ENCODE results near the gene RAB30.

RAB30 gene

GRCh38 chr11:83041126-83041525 lies 30.6 kb downstream of the RAB30 start:
- no peak for DNase-seq (ENCODE audit: low read depth in 1 of 2, low spot score in 1 of 2)

GRCh38 chr11:83039566-83039965 lies 32.1 kb downstream of the RAB30 start:
- no peak for DNase-seq (ENCODE audit: low read depth in 1 of 2, low spot score in 1 of 2)

DNA sequence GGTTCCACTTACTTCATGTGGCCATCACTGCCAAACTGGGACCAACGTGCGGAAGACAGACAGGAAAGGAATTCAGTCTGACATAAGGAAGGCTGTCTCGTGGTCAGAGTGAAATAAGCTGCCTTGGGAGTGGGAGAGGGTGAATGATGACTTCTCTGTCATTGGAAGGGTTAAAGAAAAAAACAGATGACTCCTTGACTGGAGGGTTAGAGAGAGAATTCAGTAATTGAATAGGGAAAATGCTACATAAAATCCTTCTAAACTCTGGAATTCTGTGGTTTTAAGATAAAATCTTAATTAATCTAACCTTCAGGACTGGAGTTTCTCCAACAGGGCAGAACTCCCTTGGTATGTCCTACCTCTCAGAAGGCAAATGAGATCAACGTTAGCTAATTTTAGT lies 33.8 kb downstream of the RAB30 start:
- DNase-seq (ENCODE audit: low read depth in 1 of 2, low spot score in 1 of 2), result no peak

DNA sequence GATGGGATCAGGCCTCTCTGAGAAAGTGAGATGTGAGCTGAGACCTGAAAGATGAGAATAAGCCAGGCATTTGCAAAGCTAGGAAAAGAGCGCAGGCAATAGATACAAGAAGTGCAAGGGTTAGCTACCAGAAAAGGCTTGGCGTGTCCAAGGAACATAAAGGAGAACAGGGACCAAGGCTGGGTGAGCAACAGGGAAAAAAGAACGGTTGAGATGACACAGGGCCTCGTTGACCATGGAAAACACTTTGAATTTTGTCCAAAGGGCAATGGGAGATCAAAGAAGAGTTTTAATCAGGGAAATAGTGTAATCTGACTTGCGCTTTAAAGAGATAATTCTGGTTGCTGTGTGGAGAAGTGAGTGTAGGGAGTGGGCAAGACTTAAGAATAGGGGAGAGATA lies 35.0 kb downstream of the RAB30 start:
- DNase-seq (ENCODE audit: low read depth in 1 of 2, low spot score in 1 of 2), result no peak

GRCh38 chr11:83035070-83035854 lies 36.4 kb downstream of the RAB30 start:
- no peak for DNase-seq (ENCODE audit: low read depth in 1 of 2, low spot score in 1 of 2)

DNA sequence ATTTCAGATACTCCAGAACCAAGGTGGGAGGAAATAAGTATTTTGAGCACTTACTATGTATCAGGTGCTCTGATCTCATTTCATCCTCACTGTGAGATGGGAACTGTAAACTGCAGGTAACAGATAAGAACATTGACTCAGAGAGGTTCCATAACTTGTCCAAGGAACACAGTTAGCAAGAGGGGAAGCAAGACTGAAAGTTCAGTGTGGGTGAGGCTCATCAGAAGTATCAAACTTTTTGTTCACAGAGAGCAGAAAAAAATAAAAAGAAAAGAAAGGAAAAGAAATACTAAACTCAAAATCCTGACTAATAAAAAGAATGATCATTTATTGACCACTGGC lies 37.1 kb downstream of the RAB30 start:
- DNase-seq (ENCODE audit: low read depth in 1 of 2, low spot score in 1 of 2), result no peak

DNA sequence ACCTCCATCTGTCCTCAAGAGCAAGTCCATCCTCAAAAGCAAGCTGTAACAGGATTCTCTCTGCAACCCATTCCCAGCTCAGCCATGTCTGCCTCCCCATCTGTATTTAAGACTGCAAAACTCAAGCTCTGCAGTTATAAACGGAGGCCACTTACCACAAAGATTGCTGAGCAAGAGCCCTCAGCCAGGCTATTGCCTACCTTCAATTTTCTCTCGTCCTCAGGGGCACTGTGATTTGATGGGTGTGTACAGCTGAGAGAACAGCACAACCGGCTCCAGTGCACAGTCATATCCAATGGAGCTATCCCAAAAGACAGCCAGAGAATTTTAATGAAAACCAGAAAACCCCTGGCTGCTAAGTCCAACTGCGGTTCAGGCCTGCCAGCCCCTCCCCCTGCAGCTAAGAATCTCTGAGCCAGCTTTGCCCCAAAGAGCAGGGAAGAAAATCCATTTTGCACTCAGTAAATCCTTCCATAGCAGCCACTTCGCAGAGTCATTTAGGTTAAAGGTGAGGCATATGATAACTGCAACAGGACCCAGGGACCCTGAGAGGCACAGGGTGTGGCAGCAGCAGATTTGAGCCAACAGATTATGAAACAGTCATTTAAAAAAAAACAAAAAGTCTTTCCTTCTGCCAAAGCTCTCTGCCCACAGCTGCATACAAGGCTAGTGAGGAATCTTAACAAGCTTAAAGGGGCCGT lies 37.6 kb downstream of the RAB30 start:
- DNase-seq (ENCODE audit: low read depth in 1 of 2, low spot score in 1 of 2), result no peak

GRCh38 chr11:83033371-83033770 lies 38.3 kb downstream of the RAB30 start:
- no peak for DNase-seq (ENCODE audit: low read depth in 1 of 2, low spot score in 1 of 2)

DNA sequence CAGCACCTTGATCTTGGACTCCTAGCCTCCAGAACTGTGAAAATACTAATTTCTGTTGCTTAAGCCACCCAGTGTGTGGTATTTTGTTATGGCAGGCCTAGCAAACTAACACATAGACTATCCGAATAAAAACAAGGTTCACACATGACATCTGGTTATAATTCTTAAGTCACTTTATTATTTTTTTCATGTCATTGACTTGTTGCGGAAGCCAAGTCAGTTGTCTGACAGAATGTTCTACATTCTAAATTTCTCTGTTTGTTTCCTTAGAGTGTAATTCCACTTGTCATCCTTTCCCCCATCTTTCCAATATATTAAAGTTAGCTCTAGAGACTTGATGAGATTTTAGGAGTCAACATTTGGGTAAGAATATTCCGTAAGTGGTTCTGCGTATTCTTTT lies 40.6 kb downstream of the RAB30 start:
- no peak for DNase-seq (ENCODE audit: low read depth in 1 of 2, low spot score in 1 of 2)

- DNase-seq (ENCODE audit: low read depth in 1 of 2, low spot score in 1 of 2), result no peak
Observed at GRCh38 chr11:83027794-83028193, 43.9 kb downstream of the RAB30 start.

DNA sequence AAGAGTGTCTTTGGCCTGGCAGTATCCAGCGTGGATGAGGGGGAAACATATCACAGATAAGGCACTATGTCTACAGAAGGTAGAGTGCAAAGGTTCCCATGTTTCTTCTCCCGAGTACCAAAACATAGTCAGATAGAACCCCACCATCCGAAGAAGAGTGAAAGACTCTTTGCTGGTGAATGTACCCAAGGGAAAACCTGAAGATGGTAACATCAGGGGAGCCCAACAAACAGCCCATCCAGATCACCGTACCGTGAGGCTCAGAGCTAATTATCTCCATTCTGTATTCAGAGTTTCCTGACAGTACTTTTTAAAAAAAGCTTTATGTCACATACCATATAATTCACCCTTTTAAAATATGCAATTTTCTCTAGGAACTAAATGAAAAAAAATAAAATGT lies 44.4 kb downstream of the RAB30 start:
- no peak for DNase-seq (ENCODE audit: low read depth in 1 of 2, low spot score in 1 of 2)

DNA sequence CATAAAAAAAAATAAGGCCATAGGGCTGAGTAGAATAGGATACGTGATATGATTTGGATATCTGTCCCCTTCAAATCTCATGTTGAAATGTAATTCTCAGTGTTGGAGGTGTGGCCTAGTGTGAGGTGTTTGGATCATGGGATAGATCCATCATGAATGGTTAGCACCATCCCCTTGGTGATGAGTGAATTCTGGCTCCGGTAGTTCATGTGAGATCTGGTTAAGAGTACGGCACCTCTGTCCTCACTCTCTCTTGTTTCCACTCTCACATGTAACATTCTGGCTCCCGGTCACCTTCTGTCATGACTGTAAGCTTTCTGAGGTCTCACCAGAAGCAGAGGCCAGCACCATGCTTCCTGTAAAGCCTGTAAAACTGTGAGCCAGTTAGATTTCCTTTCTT lies 45.5 kb downstream of the RAB30 start:
- DNase-seq (ENCODE audit: low read depth in 1 of 2, low spot score in 1 of 2), result no peak

GRCh38 chr11:83025267-83025704 lies 46.4 kb downstream of the RAB30 start:
- DNase-seq (ENCODE audit: low read depth in 1 of 2, low spot score in 1 of 2), result no peak

DNA sequence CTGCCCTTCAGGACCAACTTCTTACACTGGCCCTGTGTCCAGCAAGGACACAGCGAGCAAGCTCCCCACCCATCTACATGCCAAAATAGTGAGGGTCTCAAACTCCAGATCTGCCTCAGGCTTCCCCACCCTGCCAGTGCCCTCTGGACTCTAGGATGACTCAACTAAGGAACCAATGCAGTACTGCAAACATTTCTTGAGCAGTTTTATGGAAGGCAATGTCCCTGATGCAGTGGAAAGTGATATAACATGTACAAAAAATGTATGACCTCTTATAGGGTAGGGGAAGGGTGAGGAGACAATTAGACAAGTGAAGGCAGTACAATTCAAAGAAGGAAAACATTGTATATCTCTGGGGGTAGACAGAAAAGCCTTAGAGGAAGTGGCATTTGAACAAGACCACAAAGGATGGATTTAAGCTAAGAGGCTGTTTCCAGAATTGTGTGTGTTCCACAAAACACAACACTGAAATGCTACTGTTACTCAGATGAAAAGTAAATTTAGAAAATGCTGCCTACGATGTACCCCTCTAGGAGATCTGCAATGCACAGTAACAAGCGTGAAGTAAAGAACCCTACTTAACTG lies 47.3 kb downstream of the RAB30 start:
- no peak for DNase-seq (ENCODE audit: low read depth in 1 of 2, low spot score in 1 of 2)

- no peak for DNase-seq (ENCODE audit: low read depth in 1 of 2, low spot score in 1 of 2)
Observed at GRCh38 chr11:83023410-83023809, 48.3 kb downstream of the RAB30 start.

DNA sequence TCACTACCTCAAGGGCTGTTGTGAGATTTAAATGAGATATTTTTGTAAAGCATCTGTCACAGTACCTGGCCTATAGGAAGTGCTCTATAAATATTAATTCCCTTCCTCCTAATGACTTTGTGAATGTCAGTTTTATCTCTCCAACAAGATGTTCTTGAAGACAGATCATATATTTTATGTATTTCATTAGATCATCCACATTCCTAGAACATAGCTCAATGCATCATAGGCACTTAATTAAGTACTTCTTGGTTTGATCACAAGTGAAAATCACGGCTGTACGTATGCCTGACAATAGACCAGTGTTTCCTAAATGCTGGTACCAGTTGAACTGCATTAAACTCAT lies 49.9 kb downstream of the RAB30 start:
- no peak for DNase-seq (ENCODE audit: low read depth in 1 of 2, low spot score in 1 of 2)

GRCh38 chr11:83020942-83021779 lies 50.5 kb downstream of the RAB30 start:
- DNase-seq (ENCODE audit: low read depth in 1 of 2, low spot score in 1 of 2), result no peak

GRCh38 chr11:83019888-83020579 lies 51.7 kb downstream of the RAB30 start:
- no peak for DNase-seq (ENCODE audit: low read depth in 1 of 2, low spot score in 1 of 2)

- DNase-seq (ENCODE audit: low read depth in 1 of 2, low spot score in 1 of 2), result no peak
Observed at GRCh38 chr11:83014951-83015350, 56.7 kb downstream of the RAB30 start.

GRCh38 chr11:83012168-83013067 lies 59.3 kb downstream of the RAB30 start:
- DNase-seq (ENCODE audit: low read depth in 1 of 2, low spot score in 1 of 2), result no peak
